K562 (cell line): ENCODE results near the gene CEND1. TPM values are rescaled to one million over a fixed set of nuclear protein-coding genes. Genes with fewer than 3 reads are reported as not detected.

Source experiments
- CEBPG ChIP-seq, 3 experiments: fragments of 200-800 bp in 1 of 3; sonication (Bioruptor generic) in 1 of 3; sonication (generic) in 1 of 3; formaldehyde crosslinking in 1 of 3; IDR thresholded peaks in 2 of 3; conservative IDR thresholded peaks in 1 of 3; 2 replicates each; pipeline versions ENCODE4 v1.6.1 to v1.8.0; 2016 to 2022; ENCODE audit warnings: missing compliant biosample characterization in 2 of 3, missing genetic modification characterization in 2 of 3, mild to moderate bottlenecking in 1 of 3, missing genetic modification reagents in 1 of 3
- HDAC3 ChIP-seq: fragments of 450-650 bp; IDR thresholded peaks from 2 replicates; pipeline ENCODE4 v1.6.1; 2018; ENCODE audit warnings: borderline replicate concordance, mild to moderate bottlenecking, moderate library complexity; ENCODE audit not compliant: partially characterized antibody
- MCM7 ChIP-seq, 2 experiments: fragments of 450-650 bp; IDR thresholded peaks; 2 replicates each; pipeline ENCODE4 v1.6.1; 2016 to 2018
- NRF1 ChIP-seq, 2 experiments: fragments of 450-650 bp; IDR thresholded peaks in 1 of 2; conservative IDR thresholded peaks in 1 of 2; 2 replicates each; pipeline ENCODE4 v1.6.1; 2014; ENCODE audit warnings: mild to moderate bottlenecking in 2 of 2
- PURB ChIP-seq: sonication (generic); formaldehyde crosslinking; IDR thresholded peaks from 2 replicates; pipeline ENCODE4 v1.9.0; 2021; ENCODE audit warnings: low read depth, mild to moderate bottlenecking, missing genetic modification reagents
- RB1 ChIP-seq: fragments of 450-650 bp; IDR thresholded peaks from 2 replicates; pipeline ENCODE4 v1.6.1; 2017; ENCODE audit warnings: low read depth, mild to moderate bottlenecking
- RNF2 ChIP-seq: sonication (generic); IDR thresholded peaks from 2 replicates; pipeline ENCODE4 v1.6.1; 2016
- SAFB ChIP-seq: fragments of 200-400 bp; formaldehyde crosslinking; IDR thresholded peaks from 2 replicates; pipeline ENCODE4 v1.6.1; 2017; ENCODE audit warnings: low read depth, low read length, borderline replicate concordance
- WHSC1 ChIP-seq: IDR thresholded peaks from one replicate; pipeline ENCODE4 v1.6.1; 2012; ENCODE audit warnings: low read length, control low read depth, inconsistent platforms
- polyA plus RNA-seq, 8 experiments: library from polyadenylated mRNA; depleted of rRNA in 4 of 8; stranded (reverse) in 5 of 8; unstranded in 3 of 8; fragments of >200 nt; fragmentation: Nextera tagmentation in 2 of 8; fragmentation: Illumina TruSeq in 1 of 8; extraction: Ambion mirVana in 2 of 8; extraction: Trizol in 1 of 8; gene quantifications; 2 replicates each; pipeline versions ENCODE4 v1.2.1 to v1.2.3, GENCODE V29; 2011 to 2014; ENCODE audit warnings: inconsistent platforms in 1 of 8, missing spikeins in 1 of 8
- total RNA-seq, 7 experiments: library from RNA; depleted of rRNA in 6 of 7; stranded (reverse); fragments of >200 nt in 6 of 7; fragmentation: Illumina TruSeq in 2 of 7; extraction: Trizol in 2 of 7; gene quantifications; 2 replicates each; pipeline versions ENCODE4 v1.2.1 to v1.2.3, GENCODE V29; 2011 to 2021; ENCODE audit warnings: low replicate concordance in 1 of 7
- TF ChIP-seq, protein P1 (sequence below): fragments of 450-650 bp; IDR thresholded peaks from 2 replicates; pipeline ENCODE4 v1.6.1; 2016; ENCODE audit warnings: mild to moderate bottlenecking, moderate library complexity
- TF ChIP-seq, protein P2 (sequence below): fragments of 250-450 bp; sonication (Bioruptor Pico); IDR thresholded peaks from 2 replicates; pipeline ENCODE4 v1.8.0; 2021; ENCODE audit warnings: mild to moderate bottlenecking, moderate library complexity
- TF ChIP-seq, protein P3 (sequence below): fragments of 250-450 bp; sonication (Bioruptor Pico); IDR thresholded peaks from 2 replicates; pipeline ENCODE4 v1.9.0; 2021; ENCODE audit warnings: mild to moderate bottlenecking, inconsistent platforms

Gene CEND1
- total and polyA plus RNA-seq, 9 of the 15 experiments (the other 6 are each of a cell fraction or from before 2014, with no cell fraction given) = 0.13 to 0.18 (median 0.16) TPM; not detected in 6

DNA sequence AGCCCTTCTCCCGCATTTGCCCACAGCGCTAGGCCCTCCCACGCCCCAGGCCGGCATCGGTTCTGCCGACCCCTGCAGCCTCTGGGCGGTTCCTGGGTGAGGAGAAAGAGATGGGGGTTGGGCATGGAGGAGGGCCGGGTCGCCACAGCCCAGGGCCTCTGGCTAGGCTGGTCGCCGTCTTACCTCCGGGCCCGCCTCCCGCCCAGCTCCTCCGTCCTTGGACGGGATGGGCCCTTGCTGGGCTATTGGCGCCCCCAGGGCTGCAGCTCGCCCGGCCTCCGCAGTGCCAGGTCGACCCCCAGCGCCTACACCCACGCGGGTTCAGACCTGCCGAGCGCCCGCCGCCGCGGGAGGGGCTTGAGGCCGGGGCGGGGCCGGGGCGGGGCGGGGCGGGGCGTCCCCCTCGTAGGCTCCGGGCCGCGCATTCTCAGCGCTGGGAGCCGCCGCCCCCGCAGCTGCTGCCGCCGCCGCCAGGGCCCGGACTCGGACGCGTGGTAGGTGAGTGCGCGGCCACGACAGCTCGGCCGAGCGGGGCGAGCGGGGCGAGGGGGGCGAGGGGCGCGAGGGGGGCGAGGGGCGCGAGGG lies 42.7 kb upstream of the CEND1 start, which contains the start of gene CD151 (continued):
- TF ChIP-seq, protein P1, sequence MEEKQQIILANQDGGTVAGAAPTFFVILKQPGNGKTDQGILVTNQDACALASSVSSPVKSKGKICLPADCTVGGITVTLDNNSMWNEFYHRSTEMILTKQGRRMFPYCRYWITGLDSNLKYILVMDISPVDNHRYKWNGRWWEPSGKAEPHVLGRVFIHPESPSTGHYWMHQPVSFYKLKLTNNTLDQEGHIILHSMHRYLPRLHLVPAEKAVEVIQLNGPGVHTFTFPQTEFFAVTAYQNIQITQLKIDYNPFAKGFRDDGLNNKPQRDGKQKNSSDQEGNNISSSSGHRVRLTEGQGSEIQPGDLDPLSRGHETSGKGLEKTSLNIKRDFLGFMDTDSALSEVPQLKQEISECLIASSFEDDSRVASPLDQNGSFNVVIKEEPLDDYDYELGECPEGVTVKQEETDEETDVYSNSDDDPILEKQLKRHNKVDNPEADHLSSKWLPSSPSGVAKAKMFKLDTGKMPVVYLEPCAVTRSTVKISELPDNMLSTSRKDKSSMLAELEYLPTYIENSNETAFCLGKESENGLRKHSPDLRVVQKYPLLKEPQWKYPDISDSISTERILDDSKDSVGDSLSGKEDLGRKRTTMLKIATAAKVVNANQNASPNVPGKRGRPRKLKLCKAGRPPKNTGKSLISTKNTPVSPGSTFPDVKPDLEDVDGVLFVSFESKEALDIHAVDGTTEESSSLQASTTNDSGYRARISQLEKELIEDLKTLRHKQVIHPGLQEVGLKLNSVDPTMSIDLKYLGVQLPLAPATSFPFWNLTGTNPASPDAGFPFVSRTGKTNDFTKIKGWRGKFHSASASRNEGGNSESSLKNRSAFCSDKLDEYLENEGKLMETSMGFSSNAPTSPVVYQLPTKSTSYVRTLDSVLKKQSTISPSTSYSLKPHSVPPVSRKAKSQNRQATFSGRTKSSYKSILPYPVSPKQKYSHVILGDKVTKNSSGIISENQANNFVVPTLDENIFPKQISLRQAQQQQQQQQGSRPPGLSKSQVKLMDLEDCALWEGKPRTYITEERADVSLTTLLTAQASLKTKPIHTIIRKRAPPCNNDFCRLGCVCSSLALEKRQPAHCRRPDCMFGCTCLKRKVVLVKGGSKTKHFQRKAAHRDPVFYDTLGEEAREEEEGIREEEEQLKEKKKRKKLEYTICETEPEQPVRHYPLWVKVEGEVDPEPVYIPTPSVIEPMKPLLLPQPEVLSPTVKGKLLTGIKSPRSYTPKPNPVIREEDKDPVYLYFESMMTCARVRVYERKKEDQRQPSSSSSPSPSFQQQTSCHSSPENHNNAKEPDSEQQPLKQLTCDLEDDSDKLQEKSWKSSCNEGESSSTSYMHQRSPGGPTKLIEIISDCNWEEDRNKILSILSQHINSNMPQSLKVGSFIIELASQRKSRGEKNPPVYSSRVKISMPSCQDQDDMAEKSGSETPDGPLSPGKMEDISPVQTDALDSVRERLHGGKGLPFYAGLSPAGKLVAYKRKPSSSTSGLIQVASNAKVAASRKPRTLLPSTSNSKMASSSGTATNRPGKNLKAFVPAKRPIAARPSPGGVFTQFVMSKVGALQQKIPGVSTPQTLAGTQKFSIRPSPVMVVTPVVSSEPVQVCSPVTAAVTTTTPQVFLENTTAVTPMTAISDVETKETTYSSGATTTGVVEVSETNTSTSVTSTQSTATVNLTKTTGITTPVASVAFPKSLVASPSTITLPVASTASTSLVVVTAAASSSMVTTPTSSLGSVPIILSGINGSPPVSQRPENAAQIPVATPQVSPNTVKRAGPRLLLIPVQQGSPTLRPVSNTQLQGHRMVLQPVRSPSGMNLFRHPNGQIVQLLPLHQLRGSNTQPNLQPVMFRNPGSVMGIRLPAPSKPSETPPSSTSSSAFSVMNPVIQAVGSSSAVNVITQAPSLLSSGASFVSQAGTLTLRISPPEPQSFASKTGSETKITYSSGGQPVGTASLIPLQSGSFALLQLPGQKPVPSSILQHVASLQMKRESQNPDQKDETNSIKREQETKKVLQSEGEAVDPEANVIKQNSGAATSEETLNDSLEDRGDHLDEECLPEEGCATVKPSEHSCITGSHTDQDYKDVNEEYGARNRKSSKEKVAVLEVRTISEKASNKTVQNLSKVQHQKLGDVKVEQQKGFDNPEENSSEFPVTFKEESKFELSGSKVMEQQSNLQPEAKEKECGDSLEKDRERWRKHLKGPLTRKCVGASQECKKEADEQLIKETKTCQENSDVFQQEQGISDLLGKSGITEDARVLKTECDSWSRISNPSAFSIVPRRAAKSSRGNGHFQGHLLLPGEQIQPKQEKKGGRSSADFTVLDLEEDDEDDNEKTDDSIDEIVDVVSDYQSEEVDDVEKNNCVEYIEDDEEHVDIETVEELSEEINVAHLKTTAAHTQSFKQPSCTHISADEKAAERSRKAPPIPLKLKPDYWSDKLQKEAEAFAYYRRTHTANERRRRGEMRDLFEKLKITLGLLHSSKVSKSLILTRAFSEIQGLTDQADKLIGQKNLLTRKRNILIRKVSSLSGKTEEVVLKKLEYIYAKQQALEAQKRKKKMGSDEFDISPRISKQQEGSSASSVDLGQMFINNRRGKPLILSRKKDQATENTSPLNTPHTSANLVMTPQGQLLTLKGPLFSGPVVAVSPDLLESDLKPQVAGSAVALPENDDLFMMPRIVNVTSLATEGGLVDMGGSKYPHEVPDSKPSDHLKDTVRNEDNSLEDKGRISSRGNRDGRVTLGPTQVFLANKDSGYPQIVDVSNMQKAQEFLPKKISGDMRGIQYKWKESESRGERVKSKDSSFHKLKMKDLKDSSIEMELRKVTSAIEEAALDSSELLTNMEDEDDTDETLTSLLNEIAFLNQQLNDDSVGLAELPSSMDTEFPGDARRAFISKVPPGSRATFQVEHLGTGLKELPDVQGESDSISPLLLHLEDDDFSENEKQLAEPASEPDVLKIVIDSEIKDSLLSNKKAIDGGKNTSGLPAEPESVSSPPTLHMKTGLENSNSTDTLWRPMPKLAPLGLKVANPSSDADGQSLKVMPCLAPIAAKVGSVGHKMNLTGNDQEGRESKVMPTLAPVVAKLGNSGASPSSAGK = no peak
- TF ChIP-seq NRF1 (conservative IDR thresholded peaks at IDR 0.05 in 1 of 2, IDR thresholded peaks at IDR 0.05 in 1 of 2) = no peak
- no peak for TF ChIP-seq RNF2
- no peak for TF ChIP-seq PURB (CRISPR knock-in tag)
- TF ChIP-seq HDAC3 = no peak
- TF ChIP-seq SAFB = no peak
- TF ChIP-seq MCM7 (IDR thresholded peaks at IDR 0.05) = no peak
- 0 out of 2 replicates have a peak, but pooled peaks have one; percentile 8 for TF ChIP-seq CEBPG (CRISPR knock-in tag; IDR thresholded peaks at IDR 0.05)
- TF ChIP-seq CEBPG (tag; conservative IDR thresholded peaks at IDR 0.05 in 1 of 2, IDR thresholded peaks at IDR 0.05 in 1 of 2) = no peak
- TF ChIP-seq WHSC1 = no peak
- peak; percentile 65 for TF ChIP-seq RB1
- TF ChIP-seq, protein P2, sequence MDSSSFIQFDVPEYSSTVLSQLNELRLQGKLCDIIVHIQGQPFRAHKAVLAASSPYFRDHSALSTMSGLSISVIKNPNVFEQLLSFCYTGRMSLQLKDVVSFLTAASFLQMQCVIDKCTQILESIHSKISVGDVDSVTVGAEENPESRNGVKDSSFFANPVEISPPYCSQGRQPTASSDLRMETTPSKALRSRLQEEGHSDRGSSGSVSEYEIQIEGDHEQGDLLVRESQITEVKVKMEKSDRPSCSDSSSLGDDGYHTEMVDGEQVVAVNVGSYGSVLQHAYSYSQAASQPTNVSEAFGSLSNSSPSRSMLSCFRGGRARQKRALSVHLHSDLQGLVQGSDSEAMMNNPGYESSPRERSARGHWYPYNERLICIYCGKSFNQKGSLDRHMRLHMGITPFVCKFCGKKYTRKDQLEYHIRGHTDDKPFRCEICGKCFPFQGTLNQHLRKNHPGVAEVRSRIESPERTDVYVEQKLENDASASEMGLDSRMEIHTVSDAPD (CRISPR knock-in tag) = no peak
- TF ChIP-seq, protein P3, sequence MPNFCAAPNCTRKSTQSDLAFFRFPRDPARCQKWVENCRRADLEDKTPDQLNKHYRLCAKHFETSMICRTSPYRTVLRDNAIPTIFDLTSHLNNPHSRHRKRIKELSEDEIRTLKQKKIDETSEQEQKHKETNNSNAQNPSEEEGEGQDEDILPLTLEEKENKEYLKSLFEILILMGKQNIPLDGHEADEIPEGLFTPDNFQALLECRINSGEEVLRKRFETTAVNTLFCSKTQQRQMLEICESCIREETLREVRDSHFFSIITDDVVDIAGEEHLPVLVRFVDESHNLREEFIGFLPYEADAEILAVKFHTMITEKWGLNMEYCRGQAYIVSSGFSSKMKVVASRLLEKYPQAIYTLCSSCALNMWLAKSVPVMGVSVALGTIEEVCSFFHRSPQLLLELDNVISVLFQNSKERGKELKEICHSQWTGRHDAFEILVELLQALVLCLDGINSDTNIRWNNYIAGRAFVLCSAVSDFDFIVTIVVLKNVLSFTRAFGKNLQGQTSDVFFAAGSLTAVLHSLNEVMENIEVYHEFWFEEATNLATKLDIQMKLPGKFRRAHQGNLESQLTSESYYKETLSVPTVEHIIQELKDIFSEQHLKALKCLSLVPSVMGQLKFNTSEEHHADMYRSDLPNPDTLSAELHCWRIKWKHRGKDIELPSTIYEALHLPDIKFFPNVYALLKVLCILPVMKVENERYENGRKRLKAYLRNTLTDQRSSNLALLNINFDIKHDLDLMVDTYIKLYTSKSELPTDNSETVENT = 0 out of 2 replicates have a peak, but pooled peaks have one; percentile 41
